ENCODE data around the gene SDC4. TPM values are rescaled to one million over a fixed set of nuclear protein-coding genes. Genes with fewer than 3 reads are reported as not detected.
A peak's percentile ranks its signal among the peaks of the same experiment; 100 is the strongest.

SDC4 gene
- total and polyA plus RNA-seq, 8 donors, result 183 to 329 (median 206) TPM

DNA sequence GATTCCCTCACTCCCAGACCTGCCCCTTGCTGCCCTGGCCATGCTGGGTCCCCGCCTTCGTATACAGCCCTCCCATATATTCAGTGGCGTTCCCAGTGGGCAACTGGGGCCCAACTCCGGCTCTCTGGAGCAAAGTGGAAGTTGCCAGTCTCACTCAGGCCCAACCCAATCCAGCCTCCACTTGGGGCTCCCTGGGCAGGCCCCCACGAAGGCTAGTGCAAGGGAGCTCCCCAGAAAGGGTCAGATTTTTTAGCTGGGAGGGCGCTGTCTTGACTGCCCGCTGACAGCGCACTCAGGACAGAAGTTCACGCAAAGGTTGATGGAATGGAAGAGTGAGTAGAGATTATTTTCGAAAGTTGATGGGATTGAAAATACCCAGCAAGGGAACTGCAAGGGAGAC is 24.0 kb upstream of the SDC4 start:
- intact Hi-C loops (cut with DNase I), result no loop called here
- Histone ChIP-seq H3K4me3 (no peak overlapping the region), H3K27me3 (no peaks in the 10 kb centered on the region), H3K4me1 (peaks cover 0 to 39% of the 10 kb centered on the region in 2 donors), H3K36me3 (peaks cover 0 to 16% of the 10 kb centered on the region in 2 donors), H3K27ac (no peak overlapping the region), H3K9me3 (no peaks in the 10 kb centered on the region)
- no peak for ATAC-seq
- DNase-seq, result no peak
- TF ChIP-seq, protein P1, sequence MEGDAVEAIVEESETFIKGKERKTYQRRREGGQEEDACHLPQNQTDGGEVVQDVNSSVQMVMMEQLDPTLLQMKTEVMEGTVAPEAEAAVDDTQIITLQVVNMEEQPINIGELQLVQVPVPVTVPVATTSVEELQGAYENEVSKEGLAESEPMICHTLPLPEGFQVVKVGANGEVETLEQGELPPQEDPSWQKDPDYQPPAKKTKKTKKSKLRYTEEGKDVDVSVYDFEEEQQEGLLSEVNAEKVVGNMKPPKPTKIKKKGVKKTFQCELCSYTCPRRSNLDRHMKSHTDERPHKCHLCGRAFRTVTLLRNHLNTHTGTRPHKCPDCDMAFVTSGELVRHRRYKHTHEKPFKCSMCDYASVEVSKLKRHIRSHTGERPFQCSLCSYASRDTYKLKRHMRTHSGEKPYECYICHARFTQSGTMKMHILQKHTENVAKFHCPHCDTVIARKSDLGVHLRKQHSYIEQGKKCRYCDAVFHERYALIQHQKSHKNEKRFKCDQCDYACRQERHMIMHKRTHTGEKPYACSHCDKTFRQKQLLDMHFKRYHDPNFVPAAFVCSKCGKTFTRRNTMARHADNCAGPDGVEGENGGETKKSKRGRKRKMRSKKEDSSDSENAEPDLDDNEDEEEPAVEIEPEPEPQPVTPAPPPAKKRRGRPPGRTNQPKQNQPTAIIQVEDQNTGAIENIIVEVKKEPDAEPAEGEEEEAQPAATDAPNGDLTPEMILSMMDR (IDR thresholded peaks at IDR 0.05), result no peak

DNA sequence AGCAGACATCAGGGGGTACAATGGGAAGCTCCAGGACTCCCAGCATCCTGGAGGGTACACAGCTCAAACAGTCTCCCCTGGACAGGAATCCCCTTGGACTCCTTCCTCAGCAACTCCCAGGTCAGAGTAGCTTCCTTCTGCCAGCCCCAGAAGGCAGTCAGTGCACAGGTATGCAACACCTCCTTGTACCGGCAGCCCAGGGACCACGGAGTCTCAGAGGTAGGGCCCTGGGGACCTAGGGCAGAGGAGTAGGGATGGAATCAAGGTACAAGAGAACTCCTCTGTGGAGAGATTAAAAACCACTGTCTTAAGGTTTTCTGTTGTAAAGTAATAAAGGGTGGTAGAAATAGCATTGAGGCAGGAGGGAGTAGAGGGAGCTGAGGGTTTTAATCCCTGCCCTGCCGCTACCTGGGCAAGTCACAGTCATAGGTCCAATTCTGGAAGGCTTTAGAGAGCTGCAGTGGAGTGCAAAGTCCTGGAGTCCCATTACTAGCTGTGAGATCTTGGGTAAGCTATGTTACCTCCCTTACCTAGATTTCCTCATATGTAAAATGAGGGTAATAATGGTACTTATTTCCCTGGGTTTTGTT is 22.4 kb upstream of the SDC4 start:
- H3K27me3 ChIP-seq, result no peaks in the 10 kb centered on the region
- no peak overlapping the region for H3K27ac ChIP-seq
- peaks cover 0 to 32% of the 10 kb centered on the region in 2 donors for H3K36me3 ChIP-seq
- H3K4me1 ChIP-seq, result peaks cover 0 to 47% of the 10 kb centered on the region in 2 donors
- H3K9me3 ChIP-seq, result no peaks in the 10 kb centered on the region
- DNase-seq (no peak), ATAC-seq (no peak)
- TF ChIP-seq, protein P1 (IDR thresholded peaks at IDR 0.05), result no peak
- intact Hi-C loops (cut with DNase I), result no loop called here
- no peak overlapping the region for H3K4me3 ChIP-seq

DNA sequence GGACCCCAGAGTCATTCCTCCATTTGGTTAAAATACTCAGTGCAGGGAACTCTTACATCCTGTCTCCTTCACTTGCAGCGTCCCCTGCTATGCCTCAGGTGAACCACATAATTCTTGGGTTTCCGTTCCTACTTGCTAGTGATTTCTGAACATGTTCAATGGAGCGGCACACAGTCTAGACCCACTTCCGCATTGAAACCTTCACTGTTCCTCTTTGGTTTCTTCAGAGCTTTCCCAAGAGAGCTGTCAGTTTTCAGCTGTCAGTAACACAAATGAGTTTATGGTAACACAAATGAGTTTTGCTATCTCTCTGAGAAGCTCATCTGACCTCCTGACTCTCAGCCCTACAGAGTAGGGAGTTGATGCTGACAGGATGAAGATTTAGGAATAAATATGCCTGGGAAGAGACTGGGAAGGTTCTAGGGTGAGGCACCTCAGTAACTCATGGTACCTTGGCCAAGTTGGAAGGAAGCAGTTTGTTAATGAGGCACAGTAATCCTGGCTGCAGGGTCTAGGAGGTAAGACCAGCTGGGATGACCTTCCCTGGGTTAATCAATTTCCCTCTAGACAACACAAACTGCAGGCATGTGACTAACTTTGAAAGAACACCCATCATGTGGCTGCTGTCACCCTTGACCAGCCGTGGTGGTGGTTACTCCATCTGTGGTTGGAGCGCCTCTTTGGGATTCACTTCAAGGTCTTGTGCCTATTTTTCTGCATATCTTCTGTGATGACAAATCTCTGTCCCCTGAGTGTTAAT is 20.2 kb upstream of the SDC4 start:
- peak; percentile 6 for ATAC-seq
- peaks cover 13 to 66% of the 10 kb centered on the region in 2 donors for H3K4me1 ChIP-seq
- peak overlapping the region in 1 of 2 donors; percentile 66 for H3K27ac ChIP-seq
- H3K9me3 ChIP-seq, result no peaks in the 10 kb centered on the region
- TF ChIP-seq, protein P1 (IDR thresholded peaks at IDR 0.05), result no peak
- no peak overlapping the region for H3K4me3 ChIP-seq
- peaks cover 0 to 29% of the 10 kb centered on the region in 2 donors for H3K36me3 ChIP-seq
- intact Hi-C loops (cut with DNase I), result no loop called here
- H3K27me3 ChIP-seq, result no peaks in the 10 kb centered on the region
- DNase-seq, result peak in 1 of 4 donors; percentile 55

DNA sequence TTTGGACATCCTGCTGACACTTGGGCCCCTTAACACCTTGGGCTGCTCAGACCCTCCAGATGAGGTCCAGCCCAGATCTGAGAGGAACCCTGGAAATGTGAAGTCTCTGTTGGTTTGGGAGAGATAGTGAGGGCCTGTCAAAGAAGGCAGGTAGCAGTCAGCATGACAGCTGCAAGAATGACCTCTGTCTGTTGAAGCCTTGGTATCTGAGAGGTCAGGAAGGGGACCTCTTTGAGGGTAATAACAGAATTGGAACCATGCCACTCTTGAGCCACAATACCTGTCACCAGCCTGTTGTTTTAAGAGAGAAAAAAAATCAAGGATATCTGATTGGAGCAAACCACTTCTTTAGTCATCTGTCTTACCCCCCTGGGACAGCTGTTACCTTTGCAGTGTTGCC is 18.9 kb upstream of the SDC4 start:
- Histone ChIP-seq H3K27me3 (no peaks in the 10 kb centered on the region), H3K4me1 (peaks cover 16 to 61% of the 10 kb centered on the region in 2 donors), H3K9me3 (no peaks in the 10 kb centered on the region), H3K36me3 (peaks cover 0 to 29% of the 10 kb centered on the region in 2 donors), H3K4me3 (no peak overlapping the region), H3K27ac (peak overlapping the region; percentile 2 to 66)
- TF ChIP-seq, protein P1 (IDR thresholded peaks at IDR 0.05), result no peak
- no peak for DNase-seq
- intact Hi-C loops (cut with DNase I), result no loop called here
- no peak for ATAC-seq

DNA sequence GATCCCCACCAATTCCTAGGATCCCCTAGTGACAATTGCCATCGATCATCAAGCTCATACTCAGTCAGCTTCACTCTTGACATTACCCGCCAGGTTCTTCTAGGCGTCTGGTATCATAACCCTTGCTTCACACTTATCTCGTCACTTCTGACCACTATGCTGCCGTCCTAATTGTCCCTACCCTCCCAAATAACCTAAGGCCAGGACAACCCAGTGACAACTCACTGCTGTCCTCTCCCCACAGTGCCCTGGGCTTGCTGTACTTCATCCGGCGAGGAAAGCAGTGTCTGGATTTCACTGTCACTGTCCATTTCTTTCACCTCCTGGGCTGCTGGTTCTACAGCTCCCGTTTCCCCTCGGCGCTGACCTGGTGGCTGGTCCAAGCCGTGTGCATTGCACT is 18.4 kb upstream of the SDC4 start:
- Histone ChIP-seq H3K4me3 (no peak overlapping the region), H3K27ac (peak overlapping the region in 1 of 2 donors; percentile 66), H3K36me3 (peaks cover 0 to 29% of the 10 kb centered on the region in 2 donors), H3K9me3 (no peaks in the 10 kb centered on the region), H3K27me3 (no peaks in the 10 kb centered on the region), H3K4me1 (peaks cover 16 to 63% of the 10 kb centered on the region in 2 donors)
- TF ChIP-seq, protein P1 (IDR thresholded peaks at IDR 0.05), result no peak
- DNase-seq (no peak), ATAC-seq (no peak)
- intact Hi-C loops (cut with DNase I), result no loop called here

Measured in left lung (tissue), 10 donors.